Measurements from ENCODE around the gene PSME2. TPM values are rescaled to one million over a fixed set of nuclear protein-coding genes. Genes with fewer than 3 reads are reported as not detected.

Gene PSME2, protein sequence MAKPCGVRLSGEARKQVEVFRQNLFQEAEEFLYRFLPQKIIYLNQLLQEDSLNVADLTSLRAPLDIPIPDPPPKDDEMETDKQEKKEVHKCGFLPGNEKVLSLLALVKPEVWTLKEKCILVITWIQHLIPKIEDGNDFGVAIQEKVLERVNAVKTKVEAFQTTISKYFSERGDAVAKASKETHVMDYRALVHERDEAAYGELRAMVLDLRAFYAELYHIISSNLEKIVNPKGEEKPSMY
- 142 and 145 TPM in 2 replicates for total RNA-seq (2022)
- percentile 79 among the genes with signal in this experiment for Bru-seq, nascent RNA
- percentile 88 among the genes with signal in this experiment for BruChase-seq, experiment 1, labeled RNA remaining after a 2-hour chase
- percentile 91 among the genes with signal in this experiment for BruChase-seq, experiment 2, labeled RNA remaining after a 6-hour chase
- long read RNA-seq, transcript PSME2-205 (2 exons, 496 nt), result minor isoform, 7 of 396 reads
- long read RNA-seq, transcript PSME2-201 (11 exons, 1,404 nt), result major isoform, 328 of 396 reads
- long read RNA-seq, transcript PSME2-213 (10 exons, 755 nt), result minor isoform, 5 of 396 reads
- long read RNA-seq, transcript PSME2-203 (11 exons, 1,502 nt), result minor isoform, 14 of 396 reads
- long read RNA-seq, partial matches to known transcripts, result 7 of 396 reads
- long read RNA-seq, other reads (novel, unspliced or antisense), result 32 of 396 reads

DNA sequence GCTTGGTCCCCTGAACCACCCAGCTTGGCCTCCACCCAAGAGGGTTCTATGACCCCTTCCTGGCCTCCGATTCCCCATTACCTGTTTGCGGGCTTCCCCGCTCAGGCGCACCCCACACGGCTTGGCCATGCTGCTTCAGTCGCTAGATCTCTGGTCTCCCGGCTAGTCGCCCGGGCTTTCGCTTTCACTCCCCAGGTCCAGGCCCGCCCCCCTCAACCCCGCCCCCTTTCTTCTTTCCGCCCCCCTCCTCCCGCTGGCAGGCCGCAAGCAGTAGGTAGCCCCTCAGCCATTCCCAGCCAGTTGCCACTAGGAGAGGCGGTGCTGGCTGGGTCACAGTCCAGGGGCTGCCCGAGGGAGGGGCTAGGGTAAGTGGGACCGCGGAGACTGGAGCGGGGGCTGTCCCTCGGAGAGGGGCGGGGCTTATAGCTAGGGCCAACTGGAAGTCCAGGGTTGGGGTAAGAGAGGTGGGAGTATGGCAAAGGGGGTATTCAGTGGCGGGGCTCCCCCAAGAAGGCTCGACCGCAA, at the start of gene PSME2:
PSME2 (minus strand) TSS at position 158 of the 525 bp plus-strand sequence; CDS start at position 129, 29 bp downstream.
- ChIA-PET CTCF (interaction anchor here (0.6 to 4.1 kb wide), 12 partner anchors 11 to 186 kb away, joined by 3 to 47 read pairs (median 6); partner anchors contain the start of genes CHMP4A, CIDEB, DCAF11 and IRF9), POLR2A (interaction anchor here (0.8 to 2.8 kb wide), 10 partner anchors 10 to 96 kb away, joined by 4 to 46 read pairs (median 10); partner anchors contain the start of genes CHMP4A, DCAF11, IPO4 and IRF9)
- peaks cover 5% of the 10 kb centered on the region; the same call in 1 of the 2 replicates for H3K36me3 ChIP-seq (ENCODE audit: control insufficient read depth, insufficient read depth, low read length)
- Mint-ChIP-seq H3K27me3 (ENCODE audit: insufficient read depth, unreplicated experiment) (no peaks in the 10 kb centered on the region), H3K4me1 (ENCODE audit: low read depth, unreplicated experiment) (peaks cover 18% of the 10 kb centered on the region), H3K36me3 (ENCODE audit: insufficient read depth, unreplicated experiment) (peaks cover 49% of the 10 kb centered on the region), H3K9me3 (ENCODE audit: unreplicated experiment) (no peaks in the 10 kb centered on the region), H3K4me3 (ENCODE audit: unreplicated experiment) (peak within 1 kb of the TSS; percentile 92), H3K27ac (ENCODE audit: unreplicated experiment) (peak within 1 kb of the TSS; percentile 65)
- H3K27me3 ChIP-seq (replicated peaks; ENCODE audit: control insufficient read depth, insufficient read depth, low read length), result no peaks in the 10 kb centered on the region
- H3K4me3 ChIP-seq (ENCODE audit: low read depth, low read length), result peak within 1 kb of the TSS; percentile 95
- DNase-seq, result peak; percentile 98 to 99
- H3K9me3 ChIP-seq, result no peaks in the 10 kb centered on the region
- BruUV-seq (replicated peaks), result no TSS peak
- intact Hi-C loops (cut with micrococcal nuclease; ENCODE audit: unreplicated experiment), result loop anchor here (1.0 kb wide), 2 partner anchors 31 to 42 kb away; partner anchors contain the start of gene IPO4
- TF ChIP-seq, protein P1, sequence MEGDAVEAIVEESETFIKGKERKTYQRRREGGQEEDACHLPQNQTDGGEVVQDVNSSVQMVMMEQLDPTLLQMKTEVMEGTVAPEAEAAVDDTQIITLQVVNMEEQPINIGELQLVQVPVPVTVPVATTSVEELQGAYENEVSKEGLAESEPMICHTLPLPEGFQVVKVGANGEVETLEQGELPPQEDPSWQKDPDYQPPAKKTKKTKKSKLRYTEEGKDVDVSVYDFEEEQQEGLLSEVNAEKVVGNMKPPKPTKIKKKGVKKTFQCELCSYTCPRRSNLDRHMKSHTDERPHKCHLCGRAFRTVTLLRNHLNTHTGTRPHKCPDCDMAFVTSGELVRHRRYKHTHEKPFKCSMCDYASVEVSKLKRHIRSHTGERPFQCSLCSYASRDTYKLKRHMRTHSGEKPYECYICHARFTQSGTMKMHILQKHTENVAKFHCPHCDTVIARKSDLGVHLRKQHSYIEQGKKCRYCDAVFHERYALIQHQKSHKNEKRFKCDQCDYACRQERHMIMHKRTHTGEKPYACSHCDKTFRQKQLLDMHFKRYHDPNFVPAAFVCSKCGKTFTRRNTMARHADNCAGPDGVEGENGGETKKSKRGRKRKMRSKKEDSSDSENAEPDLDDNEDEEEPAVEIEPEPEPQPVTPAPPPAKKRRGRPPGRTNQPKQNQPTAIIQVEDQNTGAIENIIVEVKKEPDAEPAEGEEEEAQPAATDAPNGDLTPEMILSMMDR (IDR thresholded peaks at IDR 0.05; ENCODE audit: insufficient read depth in 1 of 2, low read depth in 1 of 2, low read length in 1 of 2, severe bottlenecking in 1 of 2, unreplicated experiment in 1 of 2), result no peak
- peaks cover 6% of the 10 kb centered on the region for H3K4me1 ChIP-seq

DNA sequence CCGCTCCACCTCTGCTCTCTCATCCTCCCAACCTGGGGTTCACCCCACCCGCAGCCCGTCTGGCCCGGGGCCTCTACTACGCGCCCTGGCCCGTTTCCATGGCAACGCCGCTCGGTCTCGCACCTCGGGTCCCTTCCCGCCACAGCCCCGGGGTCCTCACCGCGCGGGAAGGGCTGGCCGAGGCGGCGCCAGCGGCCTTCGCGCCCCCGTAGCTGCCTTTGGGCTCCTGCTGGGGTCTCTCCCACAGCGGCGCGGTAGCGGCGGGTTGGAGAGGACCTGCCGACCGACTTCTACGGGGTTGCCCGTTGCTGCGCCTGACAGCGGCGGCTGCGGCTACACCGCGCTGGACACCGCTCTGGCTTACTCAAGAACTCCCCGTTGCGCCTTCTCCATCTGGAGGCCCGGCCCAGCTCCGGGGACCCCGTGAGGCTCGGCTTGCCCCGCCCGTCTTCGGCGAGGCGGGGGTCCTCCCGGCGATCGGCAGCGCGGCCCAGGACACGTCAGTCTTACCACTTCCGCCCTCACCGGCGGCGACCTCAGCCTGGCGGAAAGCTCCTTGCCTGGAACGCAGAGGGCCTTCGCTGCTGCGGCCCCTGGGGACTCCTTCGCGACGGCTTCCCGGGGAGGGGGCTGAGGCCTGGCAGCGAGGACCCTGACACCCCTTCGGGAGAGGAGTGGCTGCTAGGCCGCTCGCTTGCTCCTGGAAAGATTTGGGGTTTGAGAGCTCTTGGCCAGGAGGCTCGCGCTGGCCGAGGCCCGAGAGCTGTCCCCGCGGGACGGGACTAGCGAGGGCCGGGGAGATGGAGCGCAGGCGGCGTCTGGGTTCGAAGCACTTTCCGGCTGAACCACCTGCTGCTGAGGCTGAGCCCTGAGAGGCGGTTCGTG, 49.0 kb upstream of the PSME2 start, which contains the start of gene TM9SF1:
TM9SF1 (minus strand) TSS at position 256 of the 885 bp plus-strand sequence. CDS start 422 bp downstream, outside the sequence.
- H3K4me1 Mint-ChIP-seq (ENCODE audit: low read depth, unreplicated experiment), result peaks cover 11% of the 10 kb centered on the region
- H3K4me3 Mint-ChIP-seq (ENCODE audit: unreplicated experiment), result peak within 1 kb of the TSS; percentile 84
- TF ChIP-seq, protein P1 (IDR thresholded peaks at IDR 0.05; ENCODE audit: insufficient read depth in 1 of 2, low read depth in 1 of 2, low read length in 1 of 2, severe bottlenecking in 1 of 2, unreplicated experiment in 1 of 2), result no peak
- no peaks in the 10 kb centered on the region for H3K9me3 Mint-ChIP-seq (ENCODE audit: unreplicated experiment)
- no TSS peak for BruUV-seq (replicated peaks)
- intact Hi-C loops (cut with micrococcal nuclease; ENCODE audit: unreplicated experiment), result loop anchor here (1.0 kb wide), 2 partner anchors 18 to 34 kb away; partner anchors contain the start of genes CHMP4A and IRF9
- peak; percentile 88 to 90 for DNase-seq
- Histone ChIP-seq H3K4me1 (0 out of 2 replicates have a peak, but pooled peaks cover 9% of the 10 kb centered on the region), H3K9me3 (no peaks in the 10 kb centered on the region), H3K36me3 (ENCODE audit: control insufficient read depth, insufficient read depth, low read length) (no peaks in the 10 kb centered on the region), H3K4me3 (ENCODE audit: low read depth, low read length) (peak within 1 kb of the TSS; percentile 95), H3K27me3 (replicated peaks; ENCODE audit: control insufficient read depth, insufficient read depth, low read length) (no peaks in the 10 kb centered on the region)
- ChIA-PET CTCF (interaction anchor here (1.0 to 1.6 kb wide), 3 partner anchors 20 to 49 kb away, joined by 3 to 7 read pairs (median 4); partner anchors contain the start of genes IRF9, MDP1 and PSME2), POLR2A (interaction anchor here (0.5 to 2.2 kb wide), 11 partner anchors 18 to 878 kb away, joined by 3 to 28 read pairs (median 7); partner anchors contain the start of genes CHMP4A, DCAF11, EMC9 and IRF9)
- H3K27me3 Mint-ChIP-seq (ENCODE audit: insufficient read depth, unreplicated experiment), result no peaks in the 10 kb centered on the region
- peaks cover 54% of the 10 kb centered on the region for H3K36me3 Mint-ChIP-seq (ENCODE audit: insufficient read depth, unreplicated experiment)
- peak within 1 kb of the TSS; percentile 88 for H3K27ac Mint-ChIP-seq (ENCODE audit: unreplicated experiment)
